ENCODE measurements around the gene NFIC. TPM values are rescaled to one million over a fixed set of nuclear protein-coding genes. Genes with fewer than 3 reads are reported as not detected.
"Not testable (repeated sequence)": the region's sequence is repeated elsewhere in the genome, so short reads cannot be mapped to it uniquely, and the experiment has no call there.

Gene NFIC
- total RNA-seq, 4 donors from 2014 or later: 102 to 236 (median 158) TPM

GRCh38 chr19:3373971-3374368 lies 7.6 kb downstream of the NFIC start:
- intact Hi-C loops (cut with DNase I; ENCODE audit: low total_unique reads): no loop called here
- H3K4me3 ChIP-seq (ENCODE audit: low read depth, poor library complexity, severe bottlenecking): no peak overlapping the region
- TF ChIP-seq CTCF (IDR thresholded peaks at IDR 0.05): no peak
- no peak for TF ChIP-seq POLR2A (IDR thresholded peaks at IDR 0.05)
- no peak for DNase-seq (ENCODE audit: low spot score in 2 of 2)
- 70% methylated on average over 6 of the region's 6 CpGs for WGBS, 2 donors

- H3K4me3 ChIP-seq (ENCODE audit: low read depth, poor library complexity, severe bottlenecking): no peak overlapping the region
- peak in 1 of 2 donors; percentile 90 for DNase-seq (ENCODE audit: low spot score in 2 of 2)
- WGBS, 2 donors: 38 to 40% methylated on average over 10 of the region's 10 CpGs
Observed at GRCh38 chr19:3374369-3375112, 8.2 kb downstream of the NFIC start.

GRCh38 chr19:3375221-3376090 lies 9.1 kb downstream of the NFIC start:
- WGBS, 2 donors: 27 to 32% methylated on average over 27 to 32 of the region's 32 CpGs
- peak; percentile 77 to 95 for DNase-seq (ENCODE audit: low spot score in 2 of 2)
- intact Hi-C loops (cut with DNase I; ENCODE audit: low total_unique reads): no loop called here
- H3K4me3 ChIP-seq (ENCODE audit: low read depth, poor library complexity, severe bottlenecking): no peak overlapping the region
- no peak for TF ChIP-seq POLR2A (IDR thresholded peaks at IDR 0.05)
- TF ChIP-seq CTCF (IDR thresholded peaks at IDR 0.05): no peak

More at GRCh38 chr19:3374369-3375112, 8.2 kb downstream of the NFIC start:
- intact Hi-C loops (cut with DNase I; ENCODE audit: low total_unique reads): no loop called here
- TF ChIP-seq POLR2A (IDR thresholded peaks at IDR 0.05) (no peak), CTCF (IDR thresholded peaks at IDR 0.05) (no peak)

- 56 to 68% methylated on average over 12 of the region's 12 CpGs for WGBS, 2 donors
- H3K4me3 ChIP-seq (ENCODE audit: low read depth, poor library complexity, severe bottlenecking); DNase-seq (ENCODE audit: low spot score in 2 of 2); intact Hi-C loops (cut with DNase I; ENCODE audit: low total_unique reads): not testable (repeated sequence)
Observed at GRCh38 chr19:3376091-3376455, 9.7 kb downstream of the NFIC start.

- WGBS, 2 donors: 62 to 65% methylated on average over 11 of the region's 11 CpGs
Observed at GRCh38 chr19:3378352-3379150, 12.2 kb downstream of the NFIC start.

More at GRCh38 chr19:3378352-3379150, 12.2 kb downstream of the NFIC start:
- intact Hi-C loops (cut with DNase I; ENCODE audit: low total_unique reads): no loop called here
- TF ChIP-seq POLR2A (IDR thresholded peaks at IDR 0.05): no peak
- no peak for TF ChIP-seq CTCF (IDR thresholded peaks at IDR 0.05)
- H3K4me3 ChIP-seq (ENCODE audit: low read depth, poor library complexity, severe bottlenecking): no peak overlapping the region
- DNase-seq (ENCODE audit: low spot score in 2 of 2): no peak
